ENCODE results near the gene ANKRD65. TPM values are rescaled to one million over a fixed set of nuclear protein-coding genes. Genes with fewer than 3 reads are reported as not detected.
A peak's percentile ranks its signal among the peaks of the same experiment; 100 is the strongest.

Gene ANKRD65
- total and polyA plus RNA-seq, 4 experiments from 2014 or later, result not detected

DNA sequence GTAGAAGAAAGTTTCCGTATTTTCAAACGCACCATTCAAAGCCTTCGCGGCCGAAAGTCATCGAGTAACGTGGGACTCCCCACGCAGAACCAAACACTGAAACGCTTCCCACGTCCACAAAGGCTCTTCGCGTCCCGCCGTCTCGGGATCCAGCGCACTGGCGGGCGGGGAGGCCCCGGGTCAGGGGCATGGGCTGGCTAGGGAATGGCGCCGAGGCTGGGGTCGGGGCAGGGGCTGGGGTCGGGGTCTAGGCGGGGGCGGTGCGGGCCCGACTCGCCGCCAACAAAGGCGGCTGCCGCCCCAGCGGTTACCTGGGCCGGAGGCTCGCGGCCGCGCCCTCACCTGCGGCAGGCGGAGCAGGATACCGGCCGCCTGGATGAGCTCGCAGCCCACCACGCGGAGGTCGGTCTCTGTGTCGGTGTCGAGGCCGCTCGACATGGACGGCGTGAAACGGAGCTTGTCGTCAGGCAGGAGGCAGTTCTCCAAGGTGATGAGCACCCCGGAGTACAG, 22.3 kb downstream of the ANKRD65 start:
- peak overlapping the region; percentile 87 to 94 (median 91) for H3K4me3 Mint-ChIP-seq
- no peaks in the 10 kb centered on the region for H3K27me3 Mint-ChIP-seq

DNA sequence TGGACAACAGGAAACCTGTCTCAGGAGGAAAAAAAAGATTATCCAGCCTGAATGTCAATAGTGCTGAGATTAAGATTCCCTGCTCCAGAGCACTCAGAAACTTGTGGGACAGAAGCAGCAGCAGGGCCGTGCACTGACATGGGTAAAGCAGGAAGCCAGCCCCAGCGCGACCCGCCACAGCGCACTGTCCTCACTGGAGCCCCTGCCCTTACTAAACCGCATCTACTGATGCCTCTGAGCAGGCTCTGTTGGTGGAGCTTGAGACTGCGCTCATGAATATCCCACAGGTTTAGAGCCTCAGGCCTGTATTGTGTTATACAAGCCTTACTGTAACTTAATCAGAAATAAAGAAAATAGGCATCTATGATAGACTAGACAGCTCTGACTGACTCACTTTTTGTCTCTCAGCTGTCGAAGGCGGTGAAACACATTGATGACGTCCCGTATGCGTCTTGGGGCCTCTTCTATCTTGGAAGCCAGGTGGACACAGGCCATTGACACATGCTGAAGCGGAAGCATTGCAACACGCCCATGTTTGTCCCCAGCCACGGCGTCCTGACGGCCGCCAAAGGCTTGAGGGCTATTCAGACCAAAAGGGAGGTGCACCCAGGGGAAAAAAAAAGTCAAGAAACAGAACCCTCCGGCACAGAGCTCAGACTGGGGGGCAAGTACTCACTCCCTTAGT, 23.1 kb downstream of the ANKRD65 start:
- Histone ChIP-seq H3K9me3 (ENCODE audit: control insufficient read depth in 1 of 2, low read length in 2 of 2) (no peaks in the 10 kb centered on the region), H3K4me3 (ENCODE audit: low read length in 2 of 2) (peak overlapping the region; percentile 50 to 81), H3K4me1 (ENCODE audit: insufficient read depth, low read length) (peaks cover 38% of the 10 kb centered on the region), H3K27ac (ENCODE audit: low read depth, low read length) (peak overlapping the region; percentile 85), H3K27me3 (ENCODE audit: insufficient read depth, low read length) (no peaks in the 10 kb centered on the region), H3K36me3 (ENCODE audit: insufficient read depth, low read length) (peaks cover 55% of the 10 kb centered on the region)
- POLR2A ChIA-PET (ENCODE audit: partially characterized antibody), result interaction anchor here (1.3 to 7.1 kb wide), 4 partner anchors 8 to 77 kb away, joined by 3 to 149 read pairs (median 30); partner anchors contain the start of genes AURKAIP1 and MRPL20
- H3K4me1 Mint-ChIP-seq, result peaks cover 15 to 65% (median 37%) of the 10 kb centered on the region in 4 donors
- no peak for DNase-seq
- CTCF ChIA-PET (ENCODE audit: partially characterized antibody), result interaction anchor here (0.6 kb wide), 1 partner anchor 46 kb away, joined by 3 read pairs; no protein-coding TSS in a partner anchor
- H3K27me3 Mint-ChIP-seq, result no peaks in the 10 kb centered on the region
- peak overlapping the region; percentile 87 to 96 (median 90) for H3K27ac Mint-ChIP-seq
- peaks cover 35 to 66% of the 10 kb centered on the region in 2 donors for H3K36me3 Mint-ChIP-seq
- peak overlapping the region; percentile 87 to 94 (median 90) for H3K4me3 Mint-ChIP-seq
- intact Hi-C loops (cut with micrococcal nuclease), result no loop called here
- H3K9me3 Mint-ChIP-seq, result peaks cover 0 to 3% (median 0%) of the 10 kb centered on the region in 8 donors

More for the DNA sequence above, 22.3 kb downstream of the ANKRD65 start:
- peak overlapping the region; percentile 85 for H3K27ac ChIP-seq (ENCODE audit: low read depth, low read length)
- H3K4me3 ChIP-seq (ENCODE audit: low read length in 2 of 2), result peak overlapping the region; percentile 50 to 81
- Mint-ChIP-seq H3K9me3 (peaks cover 0 to 3% (median 0%) of the 10 kb centered on the region in 8 donors), H3K27ac (peak overlapping the region; percentile 87 to 96 (median 90)), H3K36me3 (peaks cover 36 to 66% of the 10 kb centered on the region in 2 donors), H3K4me1 (peaks cover 17 to 66% (median 41%) of the 10 kb centered on the region in 4 donors)
- intact Hi-C loops (cut with micrococcal nuclease), result loop anchor here (1.0 kb wide), 3 partner anchors 9 to 282 kb away; partner anchors contain the start of genes AURKAIP1, C1orf159 and MRPL20
- no peak for DNase-seq
- no peaks in the 10 kb centered on the region for H3K27me3 ChIP-seq (ENCODE audit: insufficient read depth, low read length)
- ChIA-PET CTCF (ENCODE audit: partially characterized antibody) (interaction anchor here (1.0 to 1.5 kb wide), 4 partner anchors 9 to 27 kb away, joined by 3 to 11 read pairs (median 5); partner anchors contain the start of genes AURKAIP1 and MRPL20), POLR2A (ENCODE audit: partially characterized antibody) (interaction anchor here (0.6 to 7.1 kb wide), 16 partner anchors 7 to 381 kb away, joined by 3 to 149 read pairs (median 4); partner anchors contain the start of genes AURKAIP1, B3GALT6, C1orf159 and MIB2)
- H3K9me3 ChIP-seq (ENCODE audit: control insufficient read depth in 1 of 2, low read length in 2 of 2), result no peaks in the 10 kb centered on the region
- peaks cover 52% of the 10 kb centered on the region for H3K36me3 ChIP-seq (ENCODE audit: insufficient read depth, low read length)
- peaks cover 36% of the 10 kb centered on the region for H3K4me1 ChIP-seq (ENCODE audit: insufficient read depth, low read length)

DNA sequence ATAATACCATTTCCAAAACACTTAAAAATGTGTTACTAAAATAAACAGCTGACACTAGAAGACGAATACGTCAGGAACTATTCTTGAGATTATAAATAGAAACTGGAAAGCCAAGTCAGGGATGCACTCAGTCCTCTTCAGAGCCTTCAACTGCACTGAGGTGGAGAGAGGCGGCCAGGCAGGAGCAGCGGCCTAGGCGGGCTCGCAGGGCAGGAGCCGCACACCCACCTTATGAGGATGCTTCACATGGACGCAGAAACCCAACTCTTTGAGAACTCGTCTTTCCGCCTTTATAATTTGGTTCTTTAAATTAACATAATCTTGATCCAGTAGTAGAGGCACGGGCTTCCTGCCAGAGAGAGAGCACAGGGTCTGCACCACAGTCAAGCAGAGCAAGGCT, 25.9 kb downstream of the ANKRD65 start:
- ChIA-PET CTCF (ENCODE audit: partially characterized antibody) (no interaction called here), POLR2A (ENCODE audit: partially characterized antibody) (interaction anchor here (0.6 to 0.7 kb wide), 2 partner anchors 12 to 24 kb away, joined by 3 to 4 read pairs; partner anchors contain the start of gene MRPL20)
- Histone ChIP-seq H3K4me3 (ENCODE audit: low read length in 2 of 2) (no peak overlapping the region), H3K36me3 (ENCODE audit: insufficient read depth, low read length) (peaks cover 63% of the 10 kb centered on the region), H3K9me3 (ENCODE audit: control insufficient read depth in 1 of 2, low read length in 2 of 2) (no peaks in the 10 kb centered on the region), H3K4me1 (ENCODE audit: insufficient read depth, low read length) (peaks cover 25% of the 10 kb centered on the region), H3K27me3 (ENCODE audit: insufficient read depth, low read length) (no peaks in the 10 kb centered on the region), H3K27ac (ENCODE audit: low read depth, low read length) (no peak overlapping the region)
- H3K27me3 Mint-ChIP-seq, result no peaks in the 10 kb centered on the region
- peaks cover 0 to 3% (median 0%) of the 10 kb centered on the region in 8 donors for H3K9me3 Mint-ChIP-seq
- H3K36me3 Mint-ChIP-seq, result peaks cover 39 to 74% of the 10 kb centered on the region in 2 donors
- intact Hi-C loops (cut with micrococcal nuclease), result no loop called here
- H3K4me1 Mint-ChIP-seq, result peaks cover 12 to 44% (median 27%) of the 10 kb centered on the region in 4 donors
- no peak for DNase-seq
- peak overlapping the region in 6 of 8 donors; percentile 2 to 74 (median 30) for H3K4me3 Mint-ChIP-seq
- peak overlapping the region in 4 of 7 donors; percentile 16 to 70 (median 54) for H3K27ac Mint-ChIP-seq

- Histone ChIP-seq H3K4me3 (ENCODE audit: low read length in 2 of 2) (no peak overlapping the region), H3K27ac (ENCODE audit: low read depth, low read length) (no peak overlapping the region), H3K27me3 (ENCODE audit: insufficient read depth, low read length) (no peaks in the 10 kb centered on the region), H3K4me1 (ENCODE audit: insufficient read depth, low read length) (peaks cover 21% of the 10 kb centered on the region), H3K36me3 (ENCODE audit: insufficient read depth, low read length) (peaks cover 72% of the 10 kb centered on the region), H3K9me3 (ENCODE audit: control insufficient read depth in 1 of 2, low read length in 2 of 2) (no peaks in the 10 kb centered on the region)
- ChIA-PET POLR2A (ENCODE audit: partially characterized antibody) (no interaction called here), CTCF (ENCODE audit: partially characterized antibody) (no interaction called here)
- DNase-seq, result no peak
- peaks cover 44 to 72% of the 10 kb centered on the region in 2 donors for H3K36me3 Mint-ChIP-seq
- H3K4me1 Mint-ChIP-seq, result peaks cover 12 to 36% (median 22%) of the 10 kb centered on the region in 4 donors
- H3K4me3 Mint-ChIP-seq, result no peak overlapping the region
- no peak overlapping the region for H3K27ac Mint-ChIP-seq
- H3K27me3 Mint-ChIP-seq, result no peaks in the 10 kb centered on the region
- intact Hi-C loops (cut with micrococcal nuclease), result no loop called here
- H3K9me3 Mint-ChIP-seq, result no peaks in the 10 kb centered on the region
These were observed 27.0 kb downstream of the ANKRD65 start for GRCh38 chr1:1394116-1394515.

DNA sequence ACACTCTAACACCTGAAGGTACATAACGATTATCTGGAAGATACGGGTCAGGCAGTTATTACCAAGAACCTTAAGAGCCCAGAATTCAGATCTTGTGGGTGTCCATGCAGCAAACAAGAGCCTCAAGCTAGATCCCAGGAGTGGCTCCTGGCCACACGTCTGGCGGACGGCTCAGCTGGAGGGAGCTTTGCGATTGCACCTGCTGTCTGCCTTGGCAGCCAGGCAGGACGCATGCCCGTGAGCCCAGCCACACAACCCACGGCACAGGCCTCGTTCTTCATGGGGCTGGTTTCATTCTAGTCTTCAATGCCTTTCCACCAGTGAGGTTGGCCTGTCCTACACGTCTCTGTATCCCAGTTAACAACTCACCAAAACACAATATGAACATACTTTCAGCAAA, 27.6 kb downstream of the ANKRD65 start:
- CTCF ChIA-PET (ENCODE audit: partially characterized antibody), result no interaction called here
- Histone ChIP-seq H3K4me3 (ENCODE audit: low read length in 2 of 2) (no peak overlapping the region), H3K27me3 (ENCODE audit: insufficient read depth, low read length) (no peaks in the 10 kb centered on the region), H3K27ac (ENCODE audit: low read depth, low read length) (no peak overlapping the region), H3K4me1 (ENCODE audit: insufficient read depth, low read length) (peaks cover 19% of the 10 kb centered on the region), H3K9me3 (ENCODE audit: control insufficient read depth in 1 of 2, low read length in 2 of 2) (no peaks in the 10 kb centered on the region), H3K36me3 (ENCODE audit: insufficient read depth, low read length) (peaks cover 77% of the 10 kb centered on the region)
- Mint-ChIP-seq H3K4me3 (no peak overlapping the region), H3K27ac (peak overlapping the region in 2 of 7 donors; percentile 32 to 62), H3K9me3 (no peaks in the 10 kb centered on the region), H3K27me3 (no peaks in the 10 kb centered on the region), H3K36me3 (peaks cover 44 to 72% of the 10 kb centered on the region in 2 donors), H3K4me1 (peaks cover 12 to 35% (median 21%) of the 10 kb centered on the region in 4 donors)
- no peak for DNase-seq
- intact Hi-C loops (cut with micrococcal nuclease), result no loop called here
- POLR2A ChIA-PET (ENCODE audit: partially characterized antibody), result no interaction called here

DNA sequence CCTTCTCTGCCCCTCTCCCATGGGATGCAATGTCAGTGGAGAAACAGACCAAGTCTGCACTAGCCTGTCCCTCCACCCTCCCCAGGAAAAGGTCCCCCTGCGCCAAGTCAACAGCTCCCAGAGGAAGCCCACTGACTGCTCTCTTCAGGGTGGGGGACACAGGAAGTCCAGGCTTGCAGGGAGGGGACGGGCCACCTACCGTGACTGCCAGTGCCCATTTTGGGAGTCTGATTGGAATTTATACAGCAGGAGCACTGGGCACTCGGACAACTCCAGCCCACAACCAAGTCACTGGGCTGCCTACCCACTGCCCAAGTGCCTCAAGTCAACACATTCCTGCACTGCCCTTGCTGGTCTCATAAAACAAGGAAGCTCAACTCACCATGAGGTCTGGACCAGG, 28.1 kb downstream of the ANKRD65 start:
- no peak for DNase-seq
- peaks cover 8 to 31% (median 17%) of the 10 kb centered on the region in 4 donors for H3K4me1 Mint-ChIP-seq
- H3K9me3 Mint-ChIP-seq, result no peaks in the 10 kb centered on the region
- peaks cover 45 to 72% of the 10 kb centered on the region in 2 donors for H3K36me3 Mint-ChIP-seq
- POLR2A ChIA-PET (ENCODE audit: partially characterized antibody), result interaction anchor here (1.8 kb wide), 1 partner anchor 18 kb away, joined by 5 read pairs; the partner anchor contains the start of gene AURKAIP1
- Histone ChIP-seq H3K4me1 (ENCODE audit: insufficient read depth, low read length) (peaks cover 15% of the 10 kb centered on the region), H3K36me3 (ENCODE audit: insufficient read depth, low read length) (peaks cover 78% of the 10 kb centered on the region), H3K27ac (ENCODE audit: low read depth, low read length) (no peak overlapping the region), H3K4me3 (ENCODE audit: low read length in 2 of 2) (no peak overlapping the region), H3K9me3 (ENCODE audit: control insufficient read depth in 1 of 2, low read length in 2 of 2) (no peaks in the 10 kb centered on the region), H3K27me3 (ENCODE audit: insufficient read depth, low read length) (no peaks in the 10 kb centered on the region)
- H3K27me3 Mint-ChIP-seq, result no peaks in the 10 kb centered on the region
- intact Hi-C loops (cut with micrococcal nuclease), result no loop called here
- CTCF ChIA-PET (ENCODE audit: partially characterized antibody), result no interaction called here
- no peak overlapping the region for H3K4me3 Mint-ChIP-seq
- H3K27ac Mint-ChIP-seq, result peak overlapping the region in 1 of 7 donors; percentile 70

DNA sequence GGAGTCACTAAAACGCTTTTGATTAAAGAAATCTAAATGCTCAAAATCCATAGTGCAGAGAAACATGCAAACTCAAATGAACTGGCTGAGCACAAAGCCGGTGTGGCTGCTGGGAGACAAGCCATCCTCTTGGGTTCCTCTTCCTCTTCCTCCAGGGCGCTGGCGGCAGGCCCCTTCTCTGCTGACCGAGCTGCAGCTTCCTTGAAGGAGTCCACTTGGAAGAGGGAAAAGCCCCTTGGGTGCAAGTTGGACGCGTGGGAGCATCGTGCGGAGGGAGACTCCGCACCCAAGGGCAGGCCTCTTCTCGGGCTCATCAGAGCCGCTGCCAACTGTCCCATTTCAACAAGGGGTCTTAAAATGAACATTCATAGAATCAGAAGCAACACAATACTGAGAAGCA, 29.9 kb downstream of the ANKRD65 start:
- peaks cover 58 to 78% of the 10 kb centered on the region in 2 donors for H3K36me3 Mint-ChIP-seq
- ChIA-PET POLR2A (ENCODE audit: partially characterized antibody) (interaction anchor here (0.9 to 2.9 kb wide), 4 partner anchors 9 to 16 kb away, joined by 3 to 13 read pairs (median 4); partner anchors contain the start of genes AURKAIP1, CCNL2 and MRPL20), CTCF (ENCODE audit: partially characterized antibody) (no interaction called here)
- H3K27me3 Mint-ChIP-seq, result no peaks in the 10 kb centered on the region
- H3K27ac Mint-ChIP-seq, result peak overlapping the region in 1 of 7 donors; percentile 18
- H3K4me3 Mint-ChIP-seq, result no peak overlapping the region
- DNase-seq, result no peak
- H3K27ac ChIP-seq (ENCODE audit: low read depth, low read length), result no peak overlapping the region
- H3K4me3 ChIP-seq (ENCODE audit: low read length in 2 of 2), result no peak overlapping the region
- no peaks in the 10 kb centered on the region for H3K9me3 ChIP-seq (ENCODE audit: control insufficient read depth in 1 of 2, low read length in 2 of 2)
- H3K27me3 ChIP-seq (ENCODE audit: insufficient read depth, low read length), result no peaks in the 10 kb centered on the region
- H3K9me3 Mint-ChIP-seq, result no peaks in the 10 kb centered on the region
- intact Hi-C loops (cut with micrococcal nuclease), result no loop called here
- H3K4me1 ChIP-seq (ENCODE audit: insufficient read depth, low read length), result peaks cover 3% of the 10 kb centered on the region
- H3K4me1 Mint-ChIP-seq, result peaks cover 6 to 23% (median 12%) of the 10 kb centered on the region in 4 donors
- peaks cover 84% of the 10 kb centered on the region for H3K36me3 ChIP-seq (ENCODE audit: insufficient read depth, low read length)

Measured in CD4-positive, alpha-beta memory T cell (primary cell).